Chondrocyte (in vitro differentiated cells): ENCODE results near the gene BCL2. TPM values are rescaled to one million over a fixed set of nuclear protein-coding genes. Genes with fewer than 3 reads are reported as not detected.

Experiments used
- DNase-seq: peaks from one replicate; pipeline ENCODE4 v3.0.0; 2021; ENCODE audit warnings: mixed read lengths, low spot score
- H3K27ac Mint-ChIP-seq: one replicate; pipeline ENCODE4 v1.8.0; 2021; ENCODE audit warnings: mild to moderate bottlenecking, moderate library complexity, mixed read lengths; ENCODE audit not compliant: unreplicated experiment
- H3K27me3 Mint-ChIP-seq: 2 replicates; pipeline ENCODE4 v1.8.0; 2021; ENCODE audit warnings: low read depth, mixed read lengths
- H3K36me3 Mint-ChIP-seq: 2 replicates; pipeline ENCODE4 v1.8.0; 2021; ENCODE audit warnings: low read depth, mixed read lengths
- H3K4me1 Mint-ChIP-seq: 2 replicates; pipeline ENCODE4 v1.8.0; 2021; ENCODE audit warnings: low read depth, mild to moderate bottlenecking, mixed read lengths
- H3K4me3 Mint-ChIP-seq: one replicate; pipeline ENCODE4 v1.8.0; 2021; ENCODE audit warnings: mild to moderate bottlenecking, moderate library complexity, mixed read lengths; ENCODE audit not compliant: unreplicated experiment
- H3K9me3 Mint-ChIP-seq: 2 replicates; pipeline ENCODE4 v1.8.0; 2021; ENCODE audit warnings: low read depth, mixed read lengths
- CTCF ChIP-seq: fragments of 200-600 bp; sonication (generic); IDR thresholded peaks from 2 replicates; pipeline ENCODE4 v1.5.0; 2021; ENCODE audit warnings: antibody characterized with exemption, mild to moderate bottlenecking, moderate library complexity
- total RNA-seq: library from RNA; stranded (reverse); gene quantifications from 3 replicates; pipeline ENCODE4 v1.2.1, GENCODE V29; 2021

The BCL2 gene
- total RNA-seq, 1 donor from 2014 or later: 8.6 TPM

- DNase-seq: no peak
- Mint-ChIP-seq H3K27ac (no peak overlapping the region), H3K9me3 (no peaks in the 10 kb centered on the region), H3K4me1 (peaks cover 23% of the 10 kb centered on the region), H3K4me3 (no peak overlapping the region), H3K27me3 (no peaks in the 10 kb centered on the region), H3K36me3 (peaks cover 2% of the 10 kb centered on the region)
- no peak for TF ChIP-seq CTCF
Observed at GRCh38 chr18:63293935-63294334, 25.6 kb downstream of the BCL2 start.

- no peak for TF ChIP-seq CTCF
- H3K27ac Mint-ChIP-seq: no peak overlapping the region
Observed at GRCh38 chr18:63292831-63293683, 26.5 kb downstream of the BCL2 start.

GRCh38 chr18:63291278-63291677 lies 28.3 kb downstream of the BCL2 start:
- H3K27me3 Mint-ChIP-seq: no peaks in the 10 kb centered on the region
- no peak overlapping the region for H3K27ac Mint-ChIP-seq
- no peak for TF ChIP-seq CTCF
- H3K4me3 Mint-ChIP-seq: no peak overlapping the region
- no peak for DNase-seq
- H3K4me1 Mint-ChIP-seq: peaks cover 20% of the 10 kb centered on the region
- H3K36me3 Mint-ChIP-seq: peaks cover 2% of the 10 kb centered on the region
- no peaks in the 10 kb centered on the region for H3K9me3 Mint-ChIP-seq

More at GRCh38 chr18:63292831-63293683, 26.5 kb downstream of the BCL2 start:
- H3K27me3 Mint-ChIP-seq: no peaks in the 10 kb centered on the region
- H3K9me3 Mint-ChIP-seq: no peaks in the 10 kb centered on the region
- no peak overlapping the region for H3K4me3 Mint-ChIP-seq
- H3K4me1 Mint-ChIP-seq: peaks cover 20% of the 10 kb centered on the region
- no peak for DNase-seq
- peaks cover 2% of the 10 kb centered on the region for H3K36me3 Mint-ChIP-seq

- Mint-ChIP-seq H3K27me3 (no peaks in the 10 kb centered on the region), H3K4me3 (no peak overlapping the region), H3K27ac (no peak overlapping the region), H3K4me1 (peaks cover 20% of the 10 kb centered on the region), H3K36me3 (peaks cover 2% of the 10 kb centered on the region), H3K9me3 (no peaks in the 10 kb centered on the region)
- DNase-seq: no peak
- TF ChIP-seq CTCF: no peak
Observed at GRCh38 chr18:63290821-63291200, 28.8 kb downstream of the BCL2 start.

GRCh38 chr18:63290166-63290820 lies 29.3 kb downstream of the BCL2 start:
- H3K4me3 Mint-ChIP-seq: no peak overlapping the region
- H3K36me3 Mint-ChIP-seq: peaks cover 2% of the 10 kb centered on the region
- H3K27ac Mint-ChIP-seq: no peak overlapping the region
- no peaks in the 10 kb centered on the region for H3K9me3 Mint-ChIP-seq
- DNase-seq: no peak
- TF ChIP-seq CTCF: no peak
- peaks cover 20% of the 10 kb centered on the region for H3K4me1 Mint-ChIP-seq
- H3K27me3 Mint-ChIP-seq: no peaks in the 10 kb centered on the region
